ENCODE results near the gene REG3G. TPM values are rescaled to one million over a fixed set of nuclear protein-coding genes. Genes with fewer than 3 reads are reported as not detected.

REG3G gene
- total RNA-seq, 1 donor from 2014 or later = not detected

DNA sequence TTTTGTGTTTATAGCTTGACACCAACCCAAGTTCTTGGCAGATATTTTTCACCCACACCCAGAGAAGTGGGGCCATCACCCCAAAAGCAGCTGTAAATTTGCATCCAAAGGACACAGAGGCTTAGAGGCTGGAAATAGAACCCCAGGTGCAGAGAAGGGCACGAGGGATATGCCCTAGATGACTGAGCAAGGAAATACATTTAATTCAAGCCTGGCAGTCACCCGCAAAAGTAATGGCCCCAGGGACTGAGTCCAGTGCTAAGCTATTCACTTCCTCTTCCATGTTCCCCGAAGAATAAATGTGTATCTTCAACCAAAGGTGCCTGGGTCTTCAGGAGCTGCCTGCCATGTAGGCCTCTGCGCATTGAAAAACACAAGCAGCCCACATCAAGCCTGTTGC lies 14.0 kb upstream of the REG3G start:
- TF ChIP-seq, protein P1, sequence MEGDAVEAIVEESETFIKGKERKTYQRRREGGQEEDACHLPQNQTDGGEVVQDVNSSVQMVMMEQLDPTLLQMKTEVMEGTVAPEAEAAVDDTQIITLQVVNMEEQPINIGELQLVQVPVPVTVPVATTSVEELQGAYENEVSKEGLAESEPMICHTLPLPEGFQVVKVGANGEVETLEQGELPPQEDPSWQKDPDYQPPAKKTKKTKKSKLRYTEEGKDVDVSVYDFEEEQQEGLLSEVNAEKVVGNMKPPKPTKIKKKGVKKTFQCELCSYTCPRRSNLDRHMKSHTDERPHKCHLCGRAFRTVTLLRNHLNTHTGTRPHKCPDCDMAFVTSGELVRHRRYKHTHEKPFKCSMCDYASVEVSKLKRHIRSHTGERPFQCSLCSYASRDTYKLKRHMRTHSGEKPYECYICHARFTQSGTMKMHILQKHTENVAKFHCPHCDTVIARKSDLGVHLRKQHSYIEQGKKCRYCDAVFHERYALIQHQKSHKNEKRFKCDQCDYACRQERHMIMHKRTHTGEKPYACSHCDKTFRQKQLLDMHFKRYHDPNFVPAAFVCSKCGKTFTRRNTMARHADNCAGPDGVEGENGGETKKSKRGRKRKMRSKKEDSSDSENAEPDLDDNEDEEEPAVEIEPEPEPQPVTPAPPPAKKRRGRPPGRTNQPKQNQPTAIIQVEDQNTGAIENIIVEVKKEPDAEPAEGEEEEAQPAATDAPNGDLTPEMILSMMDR (IDR thresholded peaks at IDR 0.05) = no peak
- H3K4me3 Mint-ChIP-seq (ENCODE audit: unreplicated experiment) = no peak overlapping the region
- no peak overlapping the region for H3K27ac Mint-ChIP-seq (ENCODE audit: unreplicated experiment)

DNA sequence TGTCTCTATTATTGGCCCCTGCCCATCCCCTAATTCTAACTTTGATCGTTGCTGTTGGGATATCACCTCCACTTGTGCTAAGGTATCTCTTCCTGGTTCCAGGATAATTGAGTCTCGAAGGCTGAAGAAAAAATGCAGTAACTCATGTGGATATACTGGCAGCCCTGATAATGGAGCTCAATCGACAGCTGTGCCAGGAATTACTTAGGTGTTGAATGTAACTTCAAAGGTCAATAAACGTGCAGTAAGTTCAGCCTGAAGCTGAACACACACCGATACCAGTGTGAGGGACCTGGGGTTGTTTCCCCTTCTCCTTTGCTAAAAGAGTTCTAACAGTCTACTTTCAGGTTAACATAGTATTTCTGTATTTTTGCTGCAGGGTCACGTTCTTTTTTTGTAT lies 11.9 kb upstream of the REG3G start:
- TF ChIP-seq, protein P1 (IDR thresholded peaks at IDR 0.05) = no peak
- Mint-ChIP-seq H3K4me3 (ENCODE audit: unreplicated experiment) (no peak overlapping the region), H3K27ac (ENCODE audit: unreplicated experiment) (no peak overlapping the region), H3K27me3 (ENCODE audit: unreplicated experiment) (no peaks in the 10 kb centered on the region), H3K36me3 (ENCODE audit: unreplicated experiment) (no peaks in the 10 kb centered on the region), H3K4me1 (ENCODE audit: unreplicated experiment) (no peaks in the 10 kb centered on the region), H3K9me3 (ENCODE audit: unreplicated experiment) (no peaks in the 10 kb centered on the region)
- no peak for DNase-seq (ENCODE audit: extremely low spot score, unreplicated experiment)

More for the DNA sequence above, 14.0 kb upstream of the REG3G start:
- Mint-ChIP-seq H3K9me3 (ENCODE audit: unreplicated experiment) (no peaks in the 10 kb centered on the region), H3K27me3 (ENCODE audit: unreplicated experiment) (no peaks in the 10 kb centered on the region), H3K36me3 (ENCODE audit: unreplicated experiment) (no peaks in the 10 kb centered on the region), H3K4me1 (ENCODE audit: unreplicated experiment) (no peaks in the 10 kb centered on the region)
- DNase-seq (ENCODE audit: extremely low spot score, unreplicated experiment) = no peak

DNA sequence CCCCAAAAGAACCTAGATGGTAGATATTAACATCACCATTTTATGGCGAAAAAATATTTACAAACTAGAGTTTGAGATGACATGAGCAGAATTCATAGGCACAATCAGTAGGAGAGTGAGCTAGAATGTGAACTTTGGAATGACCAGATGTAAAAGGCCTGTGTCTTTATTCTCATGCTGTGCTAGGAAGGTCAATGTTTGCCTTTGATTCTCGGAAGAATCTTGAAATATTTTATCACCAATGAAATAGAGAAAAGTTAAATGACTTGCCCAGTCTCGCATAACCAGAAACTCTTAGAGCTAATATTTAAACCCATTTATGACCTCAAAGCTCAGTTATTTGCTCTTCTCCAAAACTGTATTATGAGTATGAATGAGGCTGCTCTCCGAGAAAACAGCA lies 9.2 kb upstream of the REG3G start:
- Mint-ChIP-seq H3K4me3 (ENCODE audit: unreplicated experiment) (no peak overlapping the region), H3K4me1 (ENCODE audit: unreplicated experiment) (no peaks in the 10 kb centered on the region), H3K36me3 (ENCODE audit: unreplicated experiment) (no peaks in the 10 kb centered on the region), H3K27ac (ENCODE audit: unreplicated experiment) (no peak overlapping the region), H3K9me3 (ENCODE audit: unreplicated experiment) (no peaks in the 10 kb centered on the region), H3K27me3 (ENCODE audit: unreplicated experiment) (no peaks in the 10 kb centered on the region)
- DNase-seq (ENCODE audit: extremely low spot score, unreplicated experiment) = no peak
- TF ChIP-seq, protein P1 (IDR thresholded peaks at IDR 0.05) = no peak

DNA sequence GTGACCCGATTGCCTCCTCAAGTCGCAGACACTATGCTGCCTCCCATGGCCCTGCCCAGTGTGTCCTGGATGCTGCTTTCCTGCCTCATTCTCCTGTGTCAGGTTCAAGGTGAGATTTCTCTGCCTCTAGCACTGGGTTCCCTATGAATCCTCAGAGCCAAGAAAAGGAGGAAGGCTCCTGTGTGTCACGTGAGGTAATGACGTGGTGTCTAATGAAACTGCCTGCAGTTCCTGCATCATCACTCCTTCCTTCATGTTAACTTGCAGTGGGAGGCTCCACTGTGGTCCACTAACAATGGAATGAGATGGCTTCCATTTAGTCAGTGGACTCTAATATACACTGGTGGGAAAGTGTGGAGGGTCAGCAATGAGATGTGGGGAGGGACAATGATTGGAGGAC lies 559 bp downstream of the REG3G start:
- Mint-ChIP-seq H3K9me3 (ENCODE audit: unreplicated experiment) (peaks cover 9% of the 10 kb centered on the region), H3K27me3 (ENCODE audit: unreplicated experiment) (no peaks in the 10 kb centered on the region), H3K4me1 (ENCODE audit: unreplicated experiment) (no peaks in the 10 kb centered on the region), H3K27ac (ENCODE audit: unreplicated experiment) (no peak overlapping the region), H3K4me3 (ENCODE audit: unreplicated experiment) (no peak overlapping the region), H3K36me3 (ENCODE audit: unreplicated experiment) (no peaks in the 10 kb centered on the region)
- TF ChIP-seq, protein P1 (IDR thresholded peaks at IDR 0.05) = no peak
- DNase-seq (ENCODE audit: extremely low spot score, unreplicated experiment) = no peak

DNA sequence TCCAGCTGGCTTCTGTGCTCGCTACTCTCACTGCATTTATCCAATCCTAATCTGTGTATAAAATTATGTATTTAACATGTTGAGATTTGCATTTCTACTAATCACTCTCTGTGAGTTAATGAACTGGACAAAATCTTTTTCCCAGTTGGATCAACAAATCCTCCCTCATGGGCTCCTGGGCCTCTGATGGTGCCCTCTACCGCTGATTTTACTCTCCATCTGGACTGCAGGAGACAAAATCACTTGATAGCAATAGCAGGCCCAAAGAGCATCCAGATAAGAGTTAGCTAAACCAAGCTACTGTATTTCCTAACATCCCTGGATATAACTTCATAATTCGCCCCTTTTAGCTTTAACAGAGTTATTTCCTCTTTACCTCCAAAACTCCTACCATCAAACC lies 14.4 kb downstream of the REG3G start:
- no peaks in the 10 kb centered on the region for H3K9me3 Mint-ChIP-seq (ENCODE audit: unreplicated experiment)
- H3K36me3 Mint-ChIP-seq (ENCODE audit: unreplicated experiment) = no peaks in the 10 kb centered on the region
- TF ChIP-seq, protein P1 (IDR thresholded peaks at IDR 0.05) = no peak
- H3K27me3 Mint-ChIP-seq (ENCODE audit: unreplicated experiment) = no peaks in the 10 kb centered on the region
- H3K27ac Mint-ChIP-seq (ENCODE audit: unreplicated experiment) = no peak overlapping the region
- no peak overlapping the region for H3K4me3 Mint-ChIP-seq (ENCODE audit: unreplicated experiment)
- no peaks in the 10 kb centered on the region for H3K4me1 Mint-ChIP-seq (ENCODE audit: unreplicated experiment)
- DNase-seq (ENCODE audit: extremely low spot score, unreplicated experiment) = no peak

Data from osteocyte (in vitro differentiated cells).